Inflammatory macrophage (primary cell): ENCODE measurements around the gene POLR1B.
"Not testable (repeated sequence)": the region's sequence is repeated elsewhere in the genome, so short reads cannot be mapped to it uniquely, and the experiment has no call there.

Source experiments
- DNase-seq, 2 donors: peaks; one replicate each; pipeline ENCODE4 v3.0.0-alpha.2; 2020 to 2022
- total RNA-seq, 18 experiments: gene quantifications; one replicate each; lab custom pipeline; 2026; ENCODE audit warnings: mixed read lengths in 6 of 18, inconsistent platforms in 2 of 18; lab: John Stamatoyannopoulos, UW

Gene POLR1B, protein sequence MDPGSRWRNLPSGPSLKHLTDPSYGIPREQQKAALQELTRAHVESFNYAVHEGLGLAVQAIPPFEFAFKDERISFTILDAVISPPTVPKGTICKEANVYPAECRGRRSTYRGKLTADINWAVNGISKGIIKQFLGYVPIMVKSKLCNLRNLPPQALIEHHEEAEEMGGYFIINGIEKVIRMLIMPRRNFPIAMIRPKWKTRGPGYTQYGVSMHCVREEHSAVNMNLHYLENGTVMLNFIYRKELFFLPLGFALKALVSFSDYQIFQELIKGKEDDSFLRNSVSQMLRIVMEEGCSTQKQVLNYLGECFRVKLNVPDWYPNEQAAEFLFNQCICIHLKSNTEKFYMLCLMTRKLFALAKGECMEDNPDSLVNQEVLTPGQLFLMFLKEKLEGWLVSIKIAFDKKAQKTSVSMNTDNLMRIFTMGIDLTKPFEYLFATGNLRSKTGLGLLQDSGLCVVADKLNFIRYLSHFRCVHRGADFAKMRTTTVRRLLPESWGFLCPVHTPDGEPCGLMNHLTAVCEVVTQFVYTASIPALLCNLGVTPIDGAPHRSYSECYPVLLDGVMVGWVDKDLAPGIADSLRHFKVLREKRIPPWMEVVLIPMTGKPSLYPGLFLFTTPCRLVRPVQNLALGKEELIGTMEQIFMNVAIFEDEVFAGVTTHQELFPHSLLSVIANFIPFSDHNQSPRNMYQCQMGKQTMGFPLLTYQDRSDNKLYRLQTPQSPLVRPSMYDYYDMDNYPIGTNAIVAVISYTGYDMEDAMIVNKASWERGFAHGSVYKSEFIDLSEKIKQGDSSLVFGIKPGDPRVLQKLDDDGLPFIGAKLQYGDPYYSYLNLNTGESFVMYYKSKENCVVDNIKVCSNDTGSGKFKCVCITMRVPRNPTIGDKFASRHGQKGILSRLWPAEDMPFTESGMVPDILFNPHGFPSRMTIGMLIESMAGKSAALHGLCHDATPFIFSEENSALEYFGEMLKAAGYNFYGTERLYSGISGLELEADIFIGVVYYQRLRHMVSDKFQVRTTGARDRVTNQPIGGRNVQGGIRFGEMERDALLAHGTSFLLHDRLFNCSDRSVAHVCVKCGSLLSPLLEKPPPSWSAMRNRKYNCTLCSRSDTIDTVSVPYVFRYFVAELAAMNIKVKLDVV
- 7.8 to 40.1 (median 26.1) reads per million in 18 experiments for total RNA-seq

DNA sequence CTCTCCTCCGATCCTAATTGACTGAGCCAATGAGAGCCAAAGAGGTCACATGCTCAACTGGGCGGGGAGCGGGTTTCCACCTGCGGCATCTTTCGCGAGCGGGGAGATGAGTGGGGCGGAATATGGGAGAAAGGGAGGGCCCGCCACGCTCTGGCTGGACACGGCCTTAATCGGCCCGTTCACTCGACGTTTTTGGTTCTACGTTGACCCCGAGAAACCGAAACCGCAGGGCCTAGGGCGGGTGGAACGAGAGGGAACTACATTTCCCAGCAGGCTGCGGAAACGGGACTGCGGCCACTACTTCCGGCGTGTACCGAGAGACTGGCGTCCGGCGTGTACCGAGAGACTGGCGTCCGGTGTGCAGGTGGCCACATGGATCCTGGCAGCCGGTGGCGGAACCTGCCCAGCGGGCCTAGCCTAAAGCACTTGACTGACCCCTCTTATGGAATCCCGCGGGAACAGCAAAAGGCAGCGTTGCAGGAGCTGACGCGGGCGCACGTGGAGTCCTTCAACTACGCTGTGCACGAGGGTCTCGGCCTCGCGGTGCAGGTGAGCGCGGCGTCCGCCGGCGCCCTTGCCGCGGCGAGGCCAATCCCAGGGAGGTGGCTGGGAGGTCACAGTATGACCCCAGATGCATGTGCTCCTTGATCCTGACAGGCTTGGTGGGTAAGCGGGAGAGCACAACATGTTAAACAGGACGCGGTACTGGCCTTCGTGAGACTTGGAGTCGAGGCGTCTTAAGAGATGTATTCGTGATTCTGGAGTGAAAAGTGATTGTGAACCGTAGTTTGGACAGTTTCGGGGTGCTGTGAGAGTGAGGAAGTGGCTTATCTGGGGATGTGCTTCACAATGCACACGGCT is at the start of gene POLR1B:
TSS of gene POLR1B (plus strand) at position 343 of the 861 bp plus-strand sequence. CDS start at position 373, 30 bp downstream.
- DNase-seq = peak; percentile 80 to 86

DNA sequence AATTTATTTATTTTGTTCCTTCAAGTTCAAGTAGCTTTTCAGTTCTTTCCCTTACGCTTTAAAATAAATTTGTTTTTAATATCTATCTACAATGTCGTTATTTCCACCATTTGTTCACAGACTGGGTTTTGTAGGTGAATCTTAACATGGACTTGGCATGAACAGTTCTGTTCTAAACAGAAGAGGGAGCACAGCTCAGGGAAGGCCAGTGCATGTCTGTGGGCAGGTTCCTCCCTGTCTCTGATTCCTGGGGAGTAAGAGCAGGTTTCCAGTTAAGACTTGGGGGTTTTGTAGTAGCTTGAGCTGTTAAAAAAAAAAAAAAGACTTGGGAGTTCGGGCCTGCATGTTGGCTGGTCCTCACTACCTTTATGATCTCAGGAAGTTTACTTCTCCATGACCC is 49.2 kb upstream of the POLR1B start:
- DNase-seq = no peak

DNA sequence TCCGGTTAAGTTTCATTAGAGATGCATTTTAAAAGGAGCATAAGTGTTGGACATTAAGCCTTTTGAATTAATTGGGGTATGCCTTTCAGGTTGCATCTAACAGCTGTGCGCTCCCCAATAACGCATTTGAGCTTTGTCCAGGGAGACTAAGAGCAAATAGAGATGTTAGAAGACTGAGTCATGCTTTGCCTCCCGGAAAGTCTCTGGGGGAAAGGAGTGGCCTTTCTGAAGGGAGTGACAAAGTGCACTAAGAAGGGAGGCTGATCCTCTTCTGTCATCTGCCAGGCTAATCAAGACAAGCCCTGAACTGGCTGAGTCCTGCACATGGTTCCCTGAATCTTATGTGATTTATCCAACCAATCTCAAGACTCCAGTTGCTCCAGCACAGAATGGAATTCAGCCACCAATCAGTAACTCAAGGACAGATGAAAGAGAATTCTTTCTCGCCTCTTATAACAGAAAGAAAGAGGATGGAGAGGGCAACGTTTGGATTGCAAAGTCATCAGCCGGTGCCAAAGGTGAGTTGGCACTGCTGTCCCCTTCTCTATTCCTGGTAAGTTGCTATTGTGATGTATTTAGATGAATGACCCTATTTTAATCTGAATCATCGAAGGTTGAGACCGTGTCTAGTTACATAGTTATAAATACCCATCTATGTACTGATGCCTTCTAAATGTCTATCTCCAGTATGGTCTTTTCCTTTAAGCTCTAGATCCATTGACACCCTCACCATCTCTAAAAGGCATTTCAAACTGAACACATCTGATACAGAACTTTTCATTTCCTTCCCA is 48.2 kb upstream of the POLR1B start:
- DNase-seq = no peak

DNA sequence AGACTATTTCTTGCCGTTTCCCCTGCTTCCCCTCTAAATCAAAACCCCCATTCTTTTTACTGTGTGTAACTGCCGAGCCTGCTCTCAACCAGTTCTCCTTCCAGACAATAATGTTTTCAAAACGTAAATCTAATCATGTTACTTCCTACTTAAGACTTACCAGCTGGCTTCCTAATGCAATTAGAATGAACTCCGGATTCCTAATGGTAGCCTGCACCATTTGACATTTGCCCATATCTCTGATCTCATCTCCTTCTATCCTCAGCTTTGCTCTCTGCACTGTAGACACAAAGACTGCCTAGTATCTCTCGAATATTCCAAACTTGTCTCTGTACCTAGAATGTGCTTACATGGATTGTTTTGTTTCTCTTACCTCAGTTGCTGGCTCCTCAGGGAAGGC is 47.4 kb upstream of the POLR1B start:
- no peak for DNase-seq

DNA sequence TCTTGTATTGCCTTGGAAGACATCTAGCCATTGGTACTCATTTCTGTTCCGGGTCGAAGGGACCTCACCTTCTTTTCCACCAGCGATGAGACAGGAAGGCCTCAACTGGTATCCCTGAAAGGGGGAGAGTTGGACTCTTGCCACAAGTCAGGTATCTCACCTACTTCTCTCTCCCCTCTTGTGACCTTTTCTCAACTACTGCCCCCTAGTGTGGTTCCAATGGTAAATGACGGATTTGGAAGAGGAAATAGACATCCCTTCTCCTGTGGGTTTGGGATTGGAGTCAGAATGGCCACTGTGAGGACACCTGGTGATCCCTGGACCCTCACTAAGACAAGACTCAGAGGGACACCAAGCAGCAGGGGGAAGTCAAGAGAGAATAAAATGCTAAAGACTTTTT is 46.4 kb upstream of the POLR1B start:
- not testable (repeated sequence) for DNase-seq

DNA sequence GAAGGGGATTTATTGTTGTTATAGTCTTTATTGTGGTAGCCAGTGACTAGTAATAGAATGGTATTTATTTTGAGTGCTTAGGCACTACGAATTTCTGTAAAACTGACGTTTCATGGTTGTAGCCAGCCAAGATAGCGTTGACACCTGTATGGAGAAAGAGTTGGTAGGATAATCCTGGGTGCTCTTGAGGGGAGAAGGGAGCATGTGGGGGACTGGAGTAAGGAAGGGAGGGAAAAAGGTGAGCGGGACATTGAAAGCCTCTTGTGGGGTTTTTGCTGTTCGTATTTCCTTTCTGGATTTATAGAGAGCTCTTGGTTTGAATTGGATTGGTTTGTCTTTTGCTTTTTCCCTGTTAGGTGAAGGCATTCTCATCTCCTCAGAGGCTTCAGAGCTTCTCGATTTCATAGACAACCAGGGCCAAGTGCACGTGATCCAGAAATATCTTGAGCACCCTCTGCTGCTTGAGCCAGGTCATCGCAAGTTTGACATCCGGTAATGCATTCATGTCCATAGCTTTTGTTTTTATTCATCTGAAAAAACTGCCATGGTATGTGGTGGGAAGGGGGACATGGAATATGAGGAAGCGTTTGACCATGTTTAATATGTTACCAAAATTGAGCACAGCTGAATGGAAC is 41.3 kb upstream of the POLR1B start:
- peak; percentile 63 to 69 for DNase-seq

DNA sequence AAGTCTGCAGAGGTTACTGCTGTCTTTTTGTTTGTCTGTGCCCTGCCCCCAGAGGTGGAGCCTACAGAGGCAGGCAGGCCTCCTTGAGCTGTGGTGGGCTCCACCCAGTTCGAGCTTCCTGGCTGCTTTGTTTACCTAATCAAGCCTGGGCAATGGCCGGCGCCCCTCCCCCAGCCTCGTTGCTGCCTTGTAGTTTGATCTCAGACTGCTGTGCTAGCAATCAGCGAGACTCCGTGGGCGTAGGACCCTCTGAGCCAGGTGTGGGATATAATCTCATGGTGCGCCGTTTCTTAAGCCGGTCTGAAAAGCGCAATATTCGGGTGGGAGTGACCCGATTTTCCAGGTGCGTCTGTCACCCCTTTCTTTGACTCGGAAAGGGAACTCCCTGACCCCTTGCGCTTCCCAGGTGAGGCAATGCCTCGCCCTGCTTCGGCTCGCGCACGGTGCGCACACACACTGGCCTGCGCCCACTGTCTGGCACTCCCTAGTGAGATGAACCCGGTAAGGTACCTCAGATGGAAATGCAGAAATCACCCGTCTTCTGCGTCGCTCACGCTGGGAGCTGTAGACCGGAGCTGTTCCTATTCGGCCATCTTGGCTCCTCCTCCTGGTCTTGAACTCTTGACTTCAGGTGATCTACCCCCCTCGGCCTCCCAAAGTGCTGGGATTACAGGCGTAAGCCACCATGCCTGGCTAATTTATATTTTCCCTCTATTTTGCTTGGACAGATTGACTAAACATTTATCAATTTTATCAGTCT is 32.8 kb upstream of the POLR1B start:
- DNase-seq = not testable (repeated sequence)

DNA sequence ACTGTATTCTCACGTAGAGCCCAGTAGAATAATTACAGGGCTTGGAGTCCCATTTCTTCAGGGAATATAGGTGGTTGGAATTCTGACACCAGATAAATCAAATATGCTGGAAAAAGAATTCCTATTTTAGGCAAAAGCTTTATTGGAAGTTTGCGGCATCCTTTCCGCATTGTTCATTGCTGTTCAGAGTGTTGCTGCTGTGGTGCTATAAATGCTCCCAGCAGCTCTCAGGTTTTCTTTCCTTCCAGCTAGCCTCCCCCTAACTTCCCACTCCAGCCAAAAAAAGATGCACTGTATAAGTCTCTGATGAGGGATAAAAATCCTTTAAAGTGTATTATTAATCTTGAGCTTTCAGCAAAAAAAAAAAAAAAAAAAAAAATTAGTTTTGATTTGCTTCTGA is 25.5 kb upstream of the POLR1B start:
- DNase-seq = no peak

DNA sequence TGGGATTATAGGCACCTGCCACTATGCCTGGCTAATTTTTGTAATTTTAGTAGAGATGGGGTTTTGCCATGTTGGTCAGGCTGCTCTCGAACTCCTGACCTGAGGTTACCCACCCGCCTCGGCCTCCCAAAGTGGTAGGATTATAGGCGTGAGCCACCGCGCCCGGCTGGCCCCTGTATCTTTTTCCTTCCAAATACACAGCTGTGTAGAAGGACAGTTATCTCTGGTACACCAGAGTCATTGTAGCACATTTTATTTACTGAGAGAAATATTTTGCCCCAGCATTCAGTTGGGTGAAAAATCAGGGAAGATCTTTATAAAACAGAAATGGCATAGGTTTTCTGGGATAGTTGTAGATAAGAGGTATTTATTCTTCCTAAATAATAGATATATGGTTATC is 23.5 kb upstream of the POLR1B start:
- no peak for DNase-seq

DNA sequence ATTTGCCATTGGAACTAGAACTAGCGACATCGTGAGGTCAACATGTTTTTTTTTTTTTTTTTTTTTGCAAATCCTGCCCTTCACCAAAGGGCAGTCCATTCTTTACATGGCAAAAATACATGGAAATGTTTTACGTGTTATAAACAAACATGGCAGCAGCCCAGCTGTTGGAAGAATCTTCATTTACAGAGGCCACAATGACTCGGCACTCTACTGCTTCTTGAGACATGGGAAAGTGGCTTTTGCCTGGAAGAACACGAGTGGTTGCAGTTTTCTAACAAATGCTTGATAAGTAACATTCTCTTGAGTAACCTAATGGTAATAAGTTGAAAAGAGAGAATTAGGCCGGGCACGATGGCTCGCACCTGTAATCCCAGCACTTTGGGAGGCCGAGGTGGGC is 22.8 kb upstream of the POLR1B start:
- no peak for DNase-seq

DNA sequence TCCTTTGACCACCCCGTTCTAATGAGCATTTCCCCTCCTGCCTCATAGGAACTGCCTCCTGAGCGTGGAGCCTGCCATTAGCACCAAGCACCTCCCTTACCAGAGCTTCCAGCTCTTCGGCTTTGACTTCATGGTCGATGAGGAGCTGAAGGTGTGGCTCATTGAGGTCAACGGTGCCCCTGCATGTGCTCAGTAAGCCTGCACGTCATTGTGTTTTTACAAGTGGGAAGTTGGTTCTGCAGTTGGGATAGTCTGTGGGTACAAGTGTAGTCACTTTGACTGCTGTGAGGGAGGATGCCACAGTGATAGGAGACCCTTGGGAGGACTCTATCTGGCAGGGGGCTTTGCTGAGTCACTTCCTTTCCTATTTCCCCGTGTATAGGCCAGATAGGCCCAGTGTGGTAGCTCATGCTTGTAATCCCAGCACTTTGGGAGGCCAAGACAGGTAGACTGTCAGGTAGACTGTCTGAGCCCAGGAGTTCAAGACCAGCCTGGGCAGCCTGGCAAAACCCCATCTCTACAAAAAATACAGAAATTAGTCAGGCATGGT is 22.0 kb upstream of the POLR1B start:
- no peak for DNase-seq

DNA sequence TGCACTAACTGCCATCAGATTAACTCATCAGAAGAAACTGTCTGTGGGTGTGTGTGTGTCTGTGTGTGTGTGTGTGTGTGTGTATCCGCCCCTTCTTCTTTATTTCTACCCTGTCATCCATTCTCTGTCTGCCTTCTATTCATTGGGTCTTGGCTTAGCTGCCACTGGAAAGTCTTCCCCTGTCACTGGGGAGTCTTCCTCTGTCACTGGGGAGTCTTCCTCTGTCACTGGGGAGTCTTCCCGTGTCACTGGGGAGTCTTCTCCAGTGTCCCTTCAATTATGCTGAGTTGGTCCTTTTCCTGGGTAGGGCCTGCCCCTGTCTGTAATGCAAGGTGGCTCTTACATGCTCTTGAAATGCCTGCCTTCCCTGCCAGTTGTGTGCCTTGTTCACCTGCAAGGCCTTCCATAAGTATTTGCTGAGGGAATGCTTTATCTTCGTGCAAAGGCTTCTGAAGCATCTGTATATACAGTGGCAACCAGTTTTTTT is 18.9 kb upstream of the POLR1B start:
- no peak for DNase-seq

DNA sequence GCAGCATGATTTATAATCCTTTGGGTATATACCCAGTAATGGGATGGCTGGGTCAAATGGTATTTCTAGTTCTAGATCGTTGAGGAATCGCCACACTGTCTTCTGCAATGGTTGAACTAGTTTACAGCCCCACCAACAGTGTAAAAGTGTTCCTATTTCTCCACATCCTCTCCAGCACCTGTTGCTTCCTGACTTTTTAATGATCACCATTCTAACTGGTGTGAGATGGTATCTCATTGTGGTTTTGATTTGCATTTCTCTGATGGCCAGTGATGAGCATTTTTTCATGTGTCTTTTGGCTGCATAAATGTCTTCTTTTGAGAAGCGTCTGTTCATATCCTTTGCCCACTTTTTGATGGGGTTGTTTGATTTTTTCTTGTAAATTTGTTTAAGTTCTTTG is 18.0 kb upstream of the POLR1B start:
- DNase-seq = not testable (repeated sequence)

DNA sequence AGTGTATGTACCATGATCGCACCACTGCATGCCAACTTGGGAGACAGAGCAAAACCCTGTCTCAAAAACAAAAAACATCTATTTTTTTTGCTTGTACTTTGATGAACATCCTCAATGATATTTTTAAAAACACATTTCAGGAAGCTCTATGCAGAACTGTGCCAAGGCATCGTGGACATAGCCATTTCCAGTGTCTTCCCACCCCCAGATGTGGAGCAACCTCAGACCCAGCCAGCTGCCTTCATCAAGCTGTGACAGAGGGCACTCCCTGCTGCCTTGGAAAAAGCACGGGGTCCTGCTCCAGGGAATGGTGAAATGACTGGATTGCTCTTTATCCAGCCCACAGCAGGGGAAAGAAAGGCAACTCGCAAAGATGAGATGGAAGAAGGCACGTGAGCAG is 13.7 kb upstream of the POLR1B start:
- peak; percentile 51 to 68 for DNase-seq

DNA sequence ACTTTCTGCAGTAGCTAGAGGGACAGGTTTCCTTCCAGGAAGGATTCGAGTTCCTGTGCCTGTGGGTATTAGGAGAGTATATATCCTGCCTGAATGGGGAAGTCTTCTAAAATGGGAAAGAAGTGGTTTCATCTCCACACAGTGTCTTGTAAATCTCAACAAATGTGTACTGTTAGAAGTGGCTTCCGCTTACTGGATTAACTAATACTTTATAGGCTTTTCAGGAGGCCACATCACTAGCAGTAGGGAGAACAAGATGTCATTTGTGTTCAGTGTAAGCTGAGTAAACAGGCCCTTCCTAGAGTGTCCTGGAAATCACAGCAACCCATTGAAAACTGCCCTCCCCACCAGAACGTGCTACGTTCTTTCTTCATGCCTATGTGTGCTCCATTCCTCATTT is 12.5 kb upstream of the POLR1B start:
- DNase-seq = peak; percentile 47 to 58

DNA sequence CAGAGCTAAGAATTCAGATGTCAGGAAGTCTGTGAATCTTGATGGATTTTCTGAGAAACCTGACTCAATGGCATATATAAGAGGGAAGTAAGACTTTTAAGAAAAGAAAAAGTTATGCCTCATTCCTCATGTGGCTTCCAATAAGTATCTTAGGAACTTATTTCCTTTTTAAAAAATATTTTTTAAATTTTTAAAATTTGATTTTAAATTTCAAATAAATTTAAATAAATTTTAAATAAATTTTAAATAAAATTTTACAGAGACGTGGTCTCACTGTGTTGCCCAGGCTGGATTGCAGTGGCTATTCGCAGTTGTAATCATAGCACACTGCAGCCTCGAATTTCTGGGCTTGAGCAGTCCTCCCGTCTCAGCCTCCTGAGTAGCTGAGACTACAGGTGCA is 11.5 kb upstream of the POLR1B start:
- no peak for DNase-seq

DNA sequence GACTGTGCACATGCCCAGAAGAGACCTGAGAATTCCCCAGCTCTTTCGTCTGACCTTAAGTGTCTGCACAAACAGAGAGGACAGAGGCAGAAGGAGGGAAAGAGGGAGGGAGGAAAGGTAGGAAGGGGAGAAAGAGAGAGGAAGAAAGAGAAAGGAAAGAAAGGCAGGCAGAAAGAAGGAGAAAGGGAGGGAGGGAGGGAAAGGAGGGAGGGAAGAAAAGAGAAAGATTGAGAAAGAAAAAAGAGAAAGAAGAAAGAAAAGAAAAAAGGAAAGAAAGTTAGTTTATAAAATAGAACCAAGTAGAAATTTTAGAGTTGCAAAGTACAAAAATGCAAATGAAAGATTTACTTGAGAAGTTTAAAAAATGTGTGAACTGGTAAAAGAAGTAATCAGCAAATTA is 7.4 kb upstream of the POLR1B start:
- DNase-seq = no peak

DNA sequence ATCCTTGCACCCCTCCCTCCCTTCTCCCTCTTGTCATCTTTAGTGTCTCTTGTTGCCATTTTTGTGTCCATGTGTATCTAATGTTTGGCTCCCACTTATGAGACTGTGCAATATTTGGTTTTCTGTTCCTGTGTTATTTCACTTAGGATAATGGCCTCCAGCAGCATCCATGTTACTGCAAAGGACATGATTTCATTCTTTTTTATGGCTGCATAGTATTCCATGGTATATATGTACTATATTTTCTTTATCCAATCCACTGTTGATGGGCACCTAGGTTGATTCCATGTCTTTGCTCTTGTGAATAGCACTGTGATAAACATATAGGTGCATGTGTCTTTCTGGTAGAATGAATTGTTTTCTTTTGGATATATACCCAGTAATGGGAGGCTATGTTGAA is 5.6 kb upstream of the POLR1B start:
- not testable (repeated sequence) for DNase-seq

DNA sequence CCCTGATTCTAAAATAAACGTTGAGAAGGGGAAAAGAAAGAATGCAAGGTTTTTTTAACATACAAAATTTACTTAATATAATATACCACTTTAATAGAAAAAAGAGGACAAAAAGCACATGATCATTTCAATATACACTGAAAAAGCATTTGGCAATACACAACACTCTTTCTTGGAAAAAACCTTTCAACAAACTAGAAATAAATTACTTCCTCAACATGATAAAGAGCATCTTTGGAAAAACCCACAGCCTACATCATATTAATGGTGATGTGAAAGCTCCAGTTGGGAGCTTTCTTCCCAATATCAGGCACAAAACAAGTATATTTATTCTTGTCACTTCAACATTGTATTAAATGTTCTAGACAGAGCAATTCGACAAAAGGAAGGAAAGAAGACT is 3.0 kb upstream of the POLR1B start:
- DNase-seq = peak in 1 of 2 donors; percentile 21
